Measurements from ENCODE around the gene PLOD1. TPM values are rescaled to one million over a fixed set of nuclear protein-coding genes. Genes with fewer than 3 reads are reported as not detected.

The PLOD1 gene
- total and polyA plus RNA-seq, 2 of the 13 experiments (the other 11 are each of a cell fraction or from before 2014, with no cell fraction given): 70.1 to 318 TPM

GRCh38 chr1:11908095-11908675, 26.3 kb upstream of the PLOD1 start (continued):
- TF ChIP-seq CEBPZ (IDR thresholded peaks at IDR 0.05; ENCODE audit: low read length) (no peak), NPAS2 (CRISPR knock-in tag; IDR thresholded peaks at IDR 0.05; ENCODE audit: borderline replicate concordance) (0 out of 2 replicates have a peak, but pooled peaks have one; percentile 40), TCF12 (IDR thresholded peaks at IDR 0.05) (no peak), TCF12 (CRISPR knock-in tag; IDR thresholded peaks at IDR 0.05) (0 out of 2 replicates have a peak, but pooled peaks have one; percentile 55), ZNF670 (CRISPR knock-in tag; IDR thresholded peaks at IDR 0.05; ENCODE audit: borderline replicate concordance) (peak; percentile 40; the same call in 1 of the 2 replicates), MXI1 (IDR thresholded peaks at IDR 0.05; ENCODE audit: borderline replicate concordance, low read depth, low read length) (no peak; the same call in 2 of the 3 replicates), CENPX (CRISPR knock-in tag; IDR thresholded peaks at IDR 0.05) (no peak), FIP1L1 (IDR thresholded peaks at IDR 0.05; ENCODE audit: borderline replicate concordance, insufficient read depth, low read depth, low read length) (no peak), ZNF800 (CRISPR knock-in tag; IDR thresholded peaks at IDR 0.05) (no peak; the same call in 1 of the 2 replicates), NR1H2 (CRISPR knock-in tag; IDR thresholded peaks at IDR 0.05; ENCODE audit: borderline replicate concordance, low read depth) (no peak), ZNF710 (CRISPR knock-in tag; IDR thresholded peaks at IDR 0.05; ENCODE audit: borderline replicate concordance) (no peak; the same call in 1 of the 2 replicates), ZNF883 (CRISPR knock-in tag; IDR thresholded peaks at IDR 0.05; ENCODE audit: not compliant biosample characterization) (no peak), ZNF850 (CRISPR knock-in tag; conservative IDR thresholded peaks at IDR 0.05) (no peak), ATF7-NPFF (CRISPR knock-in tag; IDR thresholded peaks at IDR 0.05; ENCODE audit: low read depth) (peak; percentile 65; the same call in 1 of the 2 replicates)
- TF ChIP-seq, protein P1, sequence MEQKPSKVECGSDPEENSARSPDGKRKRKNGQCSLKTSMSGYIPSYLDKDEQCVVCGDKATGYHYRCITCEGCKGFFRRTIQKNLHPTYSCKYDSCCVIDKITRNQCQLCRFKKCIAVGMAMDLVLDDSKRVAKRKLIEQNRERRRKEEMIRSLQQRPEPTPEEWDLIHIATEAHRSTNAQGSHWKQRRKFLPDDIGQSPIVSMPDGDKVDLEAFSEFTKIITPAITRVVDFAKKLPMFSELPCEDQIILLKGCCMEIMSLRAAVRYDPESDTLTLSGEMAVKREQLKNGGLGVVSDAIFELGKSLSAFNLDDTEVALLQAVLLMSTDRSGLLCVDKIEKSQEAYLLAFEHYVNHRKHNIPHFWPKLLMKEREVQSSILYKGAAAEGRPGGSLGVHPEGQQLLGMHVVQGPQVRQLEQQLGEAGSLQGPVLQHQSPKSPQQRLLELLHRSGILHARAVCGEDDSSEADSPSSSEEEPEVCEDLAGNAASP (CRISPR knock-in tag; IDR thresholded peaks at IDR 0.05; ENCODE audit: borderline replicate concordance): peak; percentile 31; the same call in 1 of the 2 replicates
- TF ChIP-seq, protein P2, sequence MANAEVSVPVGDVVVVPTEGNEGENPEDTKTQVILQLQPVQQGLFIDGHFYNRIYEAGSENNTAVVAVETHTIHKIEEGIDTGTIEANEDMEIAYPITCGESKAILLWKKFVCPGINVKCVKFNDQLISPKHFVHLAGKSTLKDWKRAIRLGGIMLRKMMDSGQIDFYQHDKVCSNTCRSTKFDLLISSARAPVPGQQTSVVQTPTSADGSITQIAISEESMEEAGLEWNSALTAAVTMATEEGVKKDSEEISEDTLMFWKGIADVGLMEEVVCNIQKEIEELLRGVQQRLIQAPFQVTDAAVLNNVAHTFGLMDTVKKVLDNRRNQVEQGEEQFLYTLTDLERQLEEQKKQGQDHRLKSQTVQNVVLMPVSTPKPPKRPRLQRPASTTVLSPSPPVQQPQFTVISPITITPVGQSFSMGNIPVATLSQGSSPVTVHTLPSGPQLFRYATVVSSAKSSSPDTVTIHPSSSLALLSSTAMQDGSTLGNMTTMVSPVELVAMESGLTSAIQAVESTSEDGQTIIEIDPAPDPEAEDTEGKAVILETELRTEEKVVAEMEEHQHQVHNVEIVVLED (CRISPR knock-in tag; IDR thresholded peaks at IDR 0.05; ENCODE audit: borderline replicate concordance): peak; percentile 69
- TF ChIP-seq, protein P3, sequence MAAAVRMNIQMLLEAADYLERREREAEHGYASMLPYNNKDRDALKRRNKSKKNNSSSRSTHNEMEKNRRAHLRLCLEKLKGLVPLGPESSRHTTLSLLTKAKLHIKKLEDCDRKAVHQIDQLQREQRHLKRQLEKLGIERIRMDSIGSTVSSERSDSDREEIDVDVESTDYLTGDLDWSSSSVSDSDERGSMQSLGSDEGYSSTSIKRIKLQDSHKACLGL (CRISPR knock-in tag; IDR thresholded peaks at IDR 0.05): no peak
